ENCODE results near the gene STK40. TPM values are rescaled to one million over a fixed set of nuclear protein-coding genes. Genes with fewer than 3 reads are reported as not detected.

Gene STK40
- total and polyA plus RNA-seq, 2 donors from 2014 or later = 30.9 to 39.2 TPM

DNA sequence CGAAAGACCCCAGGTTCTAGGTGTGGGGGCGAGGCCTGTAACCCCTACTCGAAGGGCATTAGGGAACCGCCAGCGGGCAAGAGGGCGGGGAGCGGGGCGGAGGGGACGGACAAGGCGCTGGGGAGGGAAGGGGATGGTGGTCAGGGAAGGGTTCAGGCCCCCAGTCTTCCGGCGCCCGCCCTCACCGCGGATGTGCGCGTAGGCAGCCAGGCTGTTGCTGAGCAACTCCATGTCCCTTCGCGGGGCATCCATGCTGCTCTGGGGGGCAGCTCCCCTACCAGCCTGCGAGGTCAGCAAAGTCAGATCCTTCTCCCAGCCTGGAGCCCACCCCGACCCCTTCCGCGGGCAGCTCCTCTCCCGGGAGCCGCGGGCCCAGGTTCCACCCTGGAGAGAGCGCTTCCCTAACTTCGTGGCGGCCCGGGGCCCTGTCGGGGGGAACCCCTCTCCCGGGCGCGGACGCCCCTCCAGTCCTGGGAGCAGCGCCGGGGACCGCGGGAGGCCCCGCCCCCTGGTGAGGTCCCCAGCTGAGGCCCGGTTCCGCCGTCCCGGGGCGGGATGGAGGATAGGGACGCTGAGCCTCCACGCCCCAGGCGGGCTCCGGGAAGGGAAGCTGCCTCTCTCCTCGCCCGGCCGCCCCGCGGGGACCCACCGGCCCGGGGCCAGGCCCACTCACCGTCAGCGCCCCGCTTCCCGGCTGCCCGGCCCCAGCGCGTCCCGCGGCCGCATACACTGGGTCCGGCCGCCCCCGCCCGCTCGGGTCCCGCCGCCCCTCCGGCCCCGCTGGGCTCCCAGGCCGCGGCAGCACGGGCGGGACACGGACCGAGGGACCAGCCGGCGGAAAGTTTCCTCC lies 62.7 kb downstream of the STK40 start:
- peak overlapping the region; percentile 1 to 26 (median 3) for H3K9ac ChIP-seq (ENCODE audit: low read length in 3 of 3)
- peak overlapping the region; percentile 46 to 53 (median 51) for H3K4me3 ChIP-seq (ENCODE audit: low read length in 3 of 3)
- no peak for FAIRE-seq
- no peaks in the 10 kb centered on the region for H3K9me3 ChIP-seq (ENCODE audit: control insufficient read depth in 2 of 3, insufficient read depth in 1 of 3, low read length in 3 of 3)
- no peaks in the 10 kb centered on the region for H3K36me3 ChIP-seq (ENCODE audit: control insufficient read depth in 2 of 3, insufficient read depth in 3 of 3, low read length in 3 of 3)
- DNase-seq = peak; percentile 46 to 93 (median 71)
- intact Hi-C loops (cut with DNase I) = no loop called here
- no peaks in the 10 kb centered on the region for H3K27me3 ChIP-seq (ENCODE audit: control insufficient read depth, insufficient read depth, low read length)
- peak overlapping the region; percentile 59 to 89 for H3K27ac ChIP-seq (ENCODE audit: low read depth in 2 of 2, low read length in 2 of 2)
- TF ChIP-seq CTCF (IDR thresholded peaks at IDR 0.05; ENCODE audit: borderline replicate concordance, extremely low read depth, insufficient read depth) = no peak
- H3K4me1 ChIP-seq (ENCODE audit: control insufficient read depth in 2 of 3, insufficient read depth in 2 of 3, low read depth in 1 of 3, low read length in 3 of 3) = peaks cover 5 to 16% (median 10%) of the 10 kb centered on the region in 3 donors

DNA sequence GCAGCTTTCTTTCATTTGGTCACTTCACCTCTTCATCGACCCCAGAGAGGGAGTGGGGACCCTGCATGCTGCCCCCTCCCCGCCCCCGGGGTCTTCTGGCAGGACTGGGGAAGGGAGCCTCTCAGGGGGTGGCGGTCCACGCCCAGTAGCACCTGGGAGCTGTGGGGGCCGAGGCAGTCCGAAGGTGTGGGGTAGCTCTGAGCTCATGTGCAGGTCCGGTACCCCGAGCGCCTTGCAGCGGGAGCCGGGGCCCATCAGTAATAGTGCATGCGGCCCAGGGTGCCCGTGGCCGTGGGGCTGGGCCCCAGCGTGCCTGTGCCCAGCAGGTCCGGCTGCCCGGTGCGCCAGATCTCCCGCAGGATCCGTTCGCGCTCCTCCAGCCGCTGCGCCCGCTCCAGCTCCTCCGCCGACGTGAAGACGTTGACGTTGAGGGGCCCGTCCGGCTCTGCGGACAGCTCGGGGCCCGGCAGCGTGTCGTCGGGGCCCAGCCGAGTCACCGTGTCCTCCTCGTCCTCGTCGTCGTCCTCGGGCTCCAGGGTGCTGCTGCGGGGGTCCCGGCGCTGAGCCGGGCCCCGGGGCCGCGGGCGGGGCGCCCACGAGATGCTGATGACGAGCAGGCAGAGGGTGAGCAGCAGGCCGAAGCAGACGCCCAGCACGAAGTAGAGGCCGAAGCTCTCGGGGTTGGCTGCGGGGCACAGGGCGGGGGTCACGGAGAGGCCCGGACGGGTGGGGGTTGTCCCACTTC lies 63.5 kb downstream of the STK40 start:
- DNase-seq (peak in 4 of 5 donors; percentile 26 to 85 (median 57)), FAIRE-seq (no peak)
- Histone ChIP-seq H3K4me3 (ENCODE audit: low read length in 3 of 3) (peak overlapping the region in 2 of 3 donors; percentile 46 to 73), H3K9me3 (ENCODE audit: control insufficient read depth in 2 of 3, insufficient read depth in 1 of 3, low read length in 3 of 3) (no peaks in the 10 kb centered on the region), H3K27ac (ENCODE audit: low read depth in 2 of 2, low read length in 2 of 2) (peak overlapping the region; percentile 59 to 89), H3K36me3 (ENCODE audit: control insufficient read depth in 2 of 3, insufficient read depth in 3 of 3, low read length in 3 of 3) (no peaks in the 10 kb centered on the region), H3K9ac (ENCODE audit: low read length in 3 of 3) (peak overlapping the region in 1 of 3 donors; percentile 48), H3K27me3 (ENCODE audit: control insufficient read depth, insufficient read depth, low read length) (no peaks in the 10 kb centered on the region), H3K4me1 (ENCODE audit: control insufficient read depth in 2 of 3, insufficient read depth in 2 of 3, low read depth in 1 of 3, low read length in 3 of 3) (peaks cover 5 to 16% (median 6%) of the 10 kb centered on the region in 3 donors)
- intact Hi-C loops (cut with DNase I) = no loop called here
- no peak for TF ChIP-seq CTCF (IDR thresholded peaks at IDR 0.05; ENCODE audit: borderline replicate concordance, extremely low read depth, insufficient read depth)

DNA sequence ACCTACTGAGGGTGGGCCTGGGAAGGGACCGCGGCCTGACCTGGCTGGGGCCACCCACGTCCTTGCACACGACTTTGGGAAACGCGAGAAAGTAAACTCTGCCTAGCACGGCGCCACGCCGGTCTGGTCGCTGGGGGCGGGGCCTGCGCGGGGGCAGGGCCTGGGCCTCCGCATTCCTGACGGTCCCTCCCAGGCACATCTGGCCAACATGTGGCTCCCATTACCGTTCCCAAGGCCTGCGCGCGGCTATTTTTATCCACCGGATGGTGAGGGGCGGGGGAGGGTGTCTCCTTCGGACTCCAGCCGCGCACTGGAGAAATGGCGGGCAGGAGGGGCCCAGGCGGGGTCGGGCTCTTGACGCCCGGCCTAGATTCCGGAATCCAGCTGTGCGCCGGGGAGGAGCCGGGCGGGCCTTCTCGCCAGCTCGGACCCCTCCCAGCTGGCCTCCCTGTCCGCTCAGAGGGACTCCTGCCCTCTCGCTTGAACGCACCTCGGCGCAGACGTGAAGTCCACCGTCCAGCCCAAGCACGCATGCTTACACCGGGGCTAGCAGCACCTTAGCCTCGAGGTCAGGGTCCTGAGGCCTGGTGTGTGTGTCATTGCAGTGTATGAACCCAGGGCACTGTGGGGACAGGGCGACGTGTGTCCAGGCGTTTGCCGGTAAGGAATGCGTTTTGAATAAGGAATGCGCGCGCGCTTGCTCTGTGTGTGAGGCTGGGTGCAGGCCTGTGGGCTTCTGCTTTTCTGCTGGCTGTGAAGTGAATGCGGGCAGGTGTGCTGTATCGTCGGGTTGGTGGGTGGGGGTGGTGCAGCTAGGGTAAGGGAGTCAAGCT lies 64.4 kb downstream of the STK40 start:
- Histone ChIP-seq H3K36me3 (ENCODE audit: control insufficient read depth in 2 of 3, insufficient read depth in 3 of 3, low read length in 3 of 3) (no peaks in the 10 kb centered on the region), H3K4me1 (ENCODE audit: control insufficient read depth in 2 of 3, insufficient read depth in 2 of 3, low read depth in 1 of 3, low read length in 3 of 3) (peaks cover 5 to 16% (median 6%) of the 10 kb centered on the region in 3 donors), H3K27me3 (ENCODE audit: control insufficient read depth, insufficient read depth, low read length) (no peaks in the 10 kb centered on the region), H3K9me3 (ENCODE audit: control insufficient read depth in 2 of 3, insufficient read depth in 1 of 3, low read length in 3 of 3) (no peaks in the 10 kb centered on the region), H3K4me3 (ENCODE audit: low read length in 3 of 3) (peak overlapping the region; percentile 28 to 73 (median 51)), H3K27ac (ENCODE audit: low read depth in 2 of 2, low read length in 2 of 2) (peak overlapping the region; percentile 32 to 59), H3K9ac (ENCODE audit: low read length in 3 of 3) (peak overlapping the region in 2 of 3 donors; percentile 40 to 48)
- intact Hi-C loops (cut with DNase I) = no loop called here
- no peak for FAIRE-seq
- no peak for TF ChIP-seq CTCF (IDR thresholded peaks at IDR 0.05; ENCODE audit: borderline replicate concordance, extremely low read depth, insufficient read depth)
- peak; percentile 94 to 98 (median 95) for DNase-seq
